ENCODE data around the gene CHN2. TPM values are rescaled to one million over a fixed set of nuclear protein-coding genes. Genes with fewer than 3 reads are reported as not detected.

CHN2 gene
- polyA plus RNA-seq, 1 donor: 19.0 TPM

- no peak for DNase-seq
These were observed 274.7 kb downstream of the CHN2 start for GRCh38 chr7:29469281-29469680.

- DNase-seq: no peak
These were observed 275.5 kb downstream of the CHN2 start for GRCh38 chr7:29469976-29470557.

- DNase-seq: no peak
These were observed 277.0 kb downstream of the CHN2 start for GRCh38 chr7:29471444-29472138.

DNA sequence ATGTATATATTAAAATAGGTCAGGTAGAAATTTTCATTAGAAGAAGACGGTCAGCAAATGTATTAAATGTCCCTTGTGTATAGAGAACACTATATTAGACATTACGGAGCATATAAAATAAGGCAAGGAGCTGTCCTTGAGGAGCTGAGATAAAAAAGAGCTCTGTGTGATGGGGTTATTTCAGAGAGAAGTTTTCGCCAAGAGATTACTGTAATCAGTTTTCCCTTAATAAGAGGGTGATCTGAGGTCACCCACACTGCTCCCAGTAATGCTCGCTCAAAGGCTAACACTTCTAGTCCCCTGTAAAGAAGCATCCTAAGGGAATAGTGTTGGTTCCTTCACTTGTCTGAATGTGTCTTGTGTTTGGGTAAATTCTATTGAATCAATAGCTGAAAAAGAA, 282.3 kb downstream of the CHN2 start:
- DNase-seq: no peak

- DNase-seq: no peak
These were observed 283.7 kb downstream of the CHN2 start for GRCh38 chr7:29478226-29478625.

DNA sequence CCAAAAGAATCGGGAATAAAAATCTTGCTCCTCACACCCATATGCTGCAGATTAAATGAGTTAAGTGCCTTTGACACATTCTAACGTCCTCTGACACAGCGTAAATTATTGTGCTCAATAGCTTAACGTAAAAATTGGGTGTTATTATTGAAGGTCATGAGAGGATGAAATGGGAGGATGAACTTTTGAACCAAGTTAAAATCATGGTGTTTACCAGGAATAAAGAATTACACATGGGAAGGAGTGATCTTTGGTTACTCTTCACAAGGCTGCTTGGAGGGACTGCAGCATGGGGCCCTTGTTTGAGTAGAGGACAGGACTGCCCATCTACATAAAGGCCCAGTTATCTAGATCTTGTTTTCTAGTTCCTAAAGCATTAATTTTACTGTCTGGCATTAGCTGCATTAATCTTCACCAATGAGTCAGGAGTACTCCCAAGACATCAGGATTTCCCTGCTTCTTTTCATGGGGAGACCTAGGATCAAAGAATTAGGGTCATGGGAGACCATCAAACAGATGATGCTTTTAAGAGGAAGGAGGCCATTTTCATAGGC, 284.2 kb downstream of the CHN2 start:
- DNase-seq: no peak

DNA sequence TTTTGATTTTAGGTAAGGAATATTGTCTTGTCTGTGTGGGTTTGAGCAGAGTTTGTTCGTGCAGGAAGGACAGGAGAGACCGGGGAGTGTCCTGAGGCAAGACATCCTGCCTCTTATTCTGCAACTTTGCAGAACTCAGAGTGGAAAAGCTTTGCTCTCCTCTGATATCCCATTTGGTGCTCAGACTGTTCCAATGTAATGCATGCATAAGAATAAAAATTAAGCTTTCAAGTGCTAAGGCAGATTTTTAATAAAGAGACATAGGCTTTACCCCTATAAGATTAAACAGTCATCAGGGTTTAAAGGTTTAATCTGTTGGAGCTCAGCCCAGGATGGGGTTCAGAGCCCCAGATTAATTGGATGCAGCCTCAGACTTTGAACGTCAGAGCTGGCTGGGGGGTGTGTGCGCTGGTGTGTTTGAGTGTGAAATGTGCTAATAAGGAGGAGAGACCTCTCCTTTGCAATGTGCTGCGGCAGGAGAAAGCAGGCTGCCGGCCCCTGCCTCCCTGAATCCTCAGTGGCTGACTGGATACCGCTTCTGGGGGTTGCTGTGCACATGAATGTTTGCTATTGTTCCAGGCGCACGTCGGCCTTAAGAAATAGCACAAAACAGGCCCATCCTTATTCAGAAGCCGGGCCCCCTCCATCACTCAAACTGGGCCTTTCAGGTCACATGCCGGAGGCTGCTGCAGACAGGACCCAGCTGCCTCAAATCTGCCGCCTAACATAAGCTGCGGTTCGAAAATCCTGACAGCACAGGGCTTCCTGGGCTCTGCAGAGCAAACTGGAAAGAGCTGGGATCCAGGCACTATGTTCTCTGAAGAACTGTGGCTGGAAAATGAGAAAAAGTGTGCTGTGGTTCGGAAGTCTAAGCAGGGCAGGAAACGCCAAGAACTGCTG, 285.0 kb downstream of the CHN2 start:
- no peak for DNase-seq

DNA sequence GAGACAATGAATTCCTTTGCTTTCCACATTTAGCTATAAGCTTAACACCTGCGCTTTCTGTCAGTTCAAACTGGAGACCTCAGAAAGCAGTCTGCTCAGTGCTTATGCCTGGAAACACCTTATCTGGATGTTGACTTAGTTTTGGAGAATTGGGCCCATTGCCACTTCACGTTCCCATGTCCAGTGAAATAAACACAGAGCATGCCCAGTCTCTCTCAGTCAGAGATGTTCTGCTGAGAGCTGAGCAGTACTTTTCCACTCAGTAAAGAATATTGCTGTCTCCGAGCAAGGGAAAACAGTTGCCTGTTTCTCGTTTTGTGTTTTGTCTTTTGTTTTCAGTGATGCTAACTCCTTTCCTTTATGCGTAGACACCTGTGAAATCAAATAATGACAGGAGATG, 285.9 kb downstream of the CHN2 start:
- DNase-seq: no peak

GRCh38 chr7:29480934-29481651, 286.5 kb downstream of the CHN2 start:
- no peak for DNase-seq

- no peak for DNase-seq
These were observed 287.5 kb downstream of the CHN2 start for GRCh38 chr7:29482056-29482455.

GRCh38 chr7:29483219-29484104, 288.9 kb downstream of the CHN2 start:
- no peak for DNase-seq

DNA sequence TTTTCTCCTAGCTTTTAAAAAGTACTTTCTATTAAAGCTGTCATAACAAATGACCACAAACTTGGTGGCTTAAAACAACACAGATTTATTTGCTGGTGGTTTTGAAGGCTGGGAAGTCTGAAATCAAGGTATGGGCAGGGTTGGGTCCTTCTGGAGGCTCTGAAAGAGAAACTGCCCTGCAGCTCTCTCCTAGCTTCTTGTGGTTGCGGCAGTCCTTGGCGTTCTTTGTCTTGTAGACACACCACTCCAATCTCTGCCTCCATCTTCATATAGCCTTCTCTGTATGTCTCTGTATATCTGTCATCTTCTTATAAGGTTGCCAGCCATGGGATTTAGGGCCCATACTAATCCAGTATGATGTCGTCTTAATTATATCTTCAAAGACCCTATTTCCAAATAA, 289.7 kb downstream of the CHN2 start:
- no peak for DNase-seq

DNA sequence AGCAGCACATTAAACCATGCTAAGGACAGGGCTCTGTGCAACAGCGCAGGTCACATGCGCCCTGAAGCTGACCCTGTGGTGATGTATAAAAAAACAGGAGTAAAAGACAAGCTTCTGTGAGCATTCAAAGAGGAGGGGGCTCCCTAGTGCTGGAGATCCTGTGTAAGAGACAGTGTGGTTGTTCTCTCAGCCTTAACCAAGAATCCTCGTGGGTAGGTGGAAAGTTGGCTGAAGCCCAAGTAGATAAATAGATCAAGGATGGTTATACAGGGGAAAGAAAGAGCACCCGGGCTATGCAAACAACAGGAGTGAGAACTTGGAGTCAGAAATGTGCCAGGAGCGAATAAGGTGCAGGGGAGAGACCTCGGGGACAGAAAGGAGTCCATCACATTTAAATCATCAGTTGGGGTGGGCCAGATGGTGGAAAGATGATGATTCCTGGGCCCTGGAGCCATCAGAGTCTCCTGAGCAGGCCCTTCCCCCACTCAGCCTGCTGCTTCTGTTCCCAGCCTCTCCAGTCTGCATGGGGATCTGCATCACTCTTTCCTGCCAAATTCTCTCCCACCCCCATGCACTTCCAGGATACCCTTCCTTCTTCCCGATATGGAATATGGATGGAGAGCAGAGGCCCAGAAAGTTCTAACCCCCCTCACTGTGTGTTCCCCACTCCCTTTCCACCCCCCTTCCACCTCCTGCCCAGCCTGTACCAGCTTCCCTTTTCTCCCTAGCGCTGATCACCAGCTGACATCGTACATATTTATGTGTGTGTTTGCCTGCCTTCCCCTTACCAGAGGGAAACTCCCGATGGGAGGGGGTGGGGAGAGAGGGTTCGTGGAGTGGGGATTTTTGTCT, 291.0 kb downstream of the CHN2 start:
- DNase-seq: no peak

GRCh38 chr7:29486191-29486700, 291.7 kb downstream of the CHN2 start:
- DNase-seq: no peak

DNA sequence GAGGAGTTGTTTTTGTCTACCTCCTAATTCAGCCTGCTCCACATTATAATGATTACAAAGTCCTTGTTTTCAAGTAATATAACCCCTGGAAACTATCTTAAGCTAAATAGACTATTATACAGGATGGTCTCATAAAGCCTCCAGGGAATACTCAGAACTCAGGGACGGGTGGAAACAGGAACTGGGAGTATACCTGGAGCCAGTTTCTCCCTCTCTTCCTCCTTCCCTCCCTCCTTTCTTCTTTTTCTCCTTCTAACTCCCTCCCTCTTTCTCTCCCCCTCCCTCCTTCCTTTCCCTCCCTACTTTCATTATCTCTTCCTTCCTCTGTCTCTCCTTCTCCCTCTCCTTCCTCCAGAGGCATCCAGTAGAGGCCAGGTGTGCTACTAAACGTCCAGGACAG, 292.8 kb downstream of the CHN2 start:
- DNase-seq: no peak

DNA sequence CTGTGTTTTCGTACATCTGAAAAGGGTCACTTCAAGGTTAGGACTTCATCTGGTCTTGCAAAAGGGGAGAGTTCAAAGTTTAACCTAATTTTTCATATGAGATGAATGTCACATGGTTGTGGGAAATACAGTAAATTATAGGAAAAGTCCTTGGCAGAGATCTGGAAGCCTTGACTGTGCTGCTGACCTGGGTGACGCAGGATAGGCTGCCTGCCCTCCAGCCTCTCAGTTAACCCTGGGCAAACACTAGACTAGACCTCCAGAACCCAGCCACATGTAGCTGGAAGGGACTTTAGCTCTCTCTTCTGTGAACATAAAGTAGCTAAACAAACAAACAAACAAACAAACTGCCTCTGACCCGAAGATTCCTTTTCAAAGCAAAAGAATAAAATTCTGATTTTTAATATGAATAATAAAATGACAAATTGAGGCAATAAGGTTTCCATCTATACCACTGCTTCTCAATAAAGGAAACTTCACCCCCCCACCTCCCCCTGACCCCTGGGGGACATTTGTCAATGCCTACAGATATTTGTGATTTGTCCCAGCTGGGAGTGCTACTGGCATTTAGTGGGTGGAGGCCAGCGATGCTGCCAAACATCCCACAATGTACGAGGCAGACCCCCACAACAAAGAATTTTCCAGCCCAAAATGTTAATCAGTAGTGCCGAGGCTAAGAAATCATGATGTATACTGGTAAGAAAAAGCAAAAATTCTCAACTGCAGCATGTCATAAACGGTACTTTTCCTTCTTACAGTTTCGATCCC, 293.8 kb downstream of the CHN2 start:
- no peak for DNase-seq

DNA sequence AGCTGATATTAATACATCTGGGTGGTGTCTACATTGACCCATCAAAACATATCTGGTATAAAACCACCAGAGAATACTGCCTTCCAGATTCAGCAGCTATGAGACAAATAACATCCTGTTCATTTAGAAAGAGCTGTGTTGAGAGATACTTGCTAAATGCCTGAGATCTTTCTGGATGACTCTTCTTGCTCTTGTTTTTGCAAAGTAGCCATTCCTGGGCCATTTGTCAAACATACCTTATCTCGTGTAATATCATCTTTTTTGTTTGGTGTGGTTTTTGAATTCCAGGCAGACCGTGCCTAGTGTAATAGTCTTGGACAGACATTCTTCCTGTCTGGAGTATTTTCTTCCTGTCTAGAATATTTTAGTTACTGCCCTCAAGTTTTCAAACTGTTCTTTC, 294.4 kb downstream of the CHN2 start:
- DNase-seq: no peak

GRCh38 chr7:29490094-29490607, 295.6 kb downstream of the CHN2 start:
- DNase-seq: no peak

DNA sequence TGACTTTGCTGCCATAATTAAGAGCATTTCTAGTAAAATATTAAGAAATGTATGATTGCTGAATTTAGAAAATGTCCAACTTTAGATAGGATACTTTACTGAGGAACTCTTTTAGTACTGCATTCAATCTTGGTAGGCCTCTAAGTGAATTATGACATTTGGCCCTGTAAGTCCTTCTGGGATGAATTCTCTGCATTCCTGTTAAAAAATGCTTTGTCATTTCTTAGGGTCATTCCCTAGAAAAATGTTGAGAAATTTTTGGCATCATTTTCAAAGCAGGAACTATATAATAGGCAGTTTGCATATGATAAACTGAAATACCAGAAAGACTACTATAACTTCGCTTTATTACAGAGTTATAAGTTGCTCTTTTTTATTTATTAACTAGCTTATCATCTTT, 299.8 kb downstream of the CHN2 start:
- no peak for DNase-seq
